ENCODE data around the gene SLC22A23. TPM values are rescaled to one million over a fixed set of nuclear protein-coding genes. Genes with fewer than 3 reads are reported as not detected.
"Not testable (repeated sequence)": the region's sequence is repeated elsewhere in the genome, so short reads cannot be mapped to it uniquely, and the experiment has no call there.

SLC22A23 gene
- total RNA-seq, 1 experiment from 2014 or later, result 5.7 TPM

DNA sequence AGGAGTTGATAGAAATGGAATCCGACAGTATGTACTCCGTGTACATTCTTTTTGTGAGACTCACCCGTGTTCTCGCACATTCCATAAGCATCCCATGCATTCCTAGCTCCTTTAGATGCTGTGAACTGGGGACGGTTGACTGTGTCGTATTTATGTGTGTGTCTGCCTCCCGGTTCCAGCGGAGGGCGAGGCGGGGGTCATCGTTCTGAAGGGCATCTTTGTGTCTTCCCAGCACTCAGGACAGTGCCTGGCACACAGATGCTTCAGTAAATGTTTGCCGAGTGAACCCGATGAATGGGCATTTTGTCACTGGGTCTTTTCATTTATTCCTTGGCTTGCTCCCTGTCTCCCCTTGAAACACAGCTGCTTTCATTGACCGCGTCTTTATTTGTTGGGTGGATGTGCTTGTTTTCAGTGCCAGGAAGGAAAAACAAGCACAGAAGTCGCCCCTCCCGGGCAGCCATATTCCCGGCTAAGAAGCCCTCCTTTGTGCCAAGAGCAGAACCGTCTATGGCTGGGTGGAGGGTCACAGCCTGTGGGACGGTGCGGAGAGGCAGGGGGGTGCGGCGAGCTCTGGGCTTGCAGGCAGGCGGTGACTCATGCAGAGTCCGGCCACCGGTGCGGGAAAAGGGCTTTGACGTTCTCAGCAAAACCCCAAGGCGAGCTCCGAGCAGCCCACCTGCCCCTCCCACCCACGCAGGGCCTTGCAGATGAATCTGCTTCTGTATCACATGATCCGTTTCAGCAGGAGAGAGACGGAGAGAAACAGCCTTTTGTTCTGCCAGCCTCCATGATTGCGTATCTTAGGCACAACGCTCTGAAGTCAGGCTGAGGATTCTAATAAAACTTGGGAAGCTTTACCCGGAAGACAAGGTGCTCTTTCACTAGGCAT lies 209.3 kb downstream of the SLC22A23 start:
- Histone ChIP-seq H3K4me2 (ENCODE audit: low read length) (peak overlapping the region; percentile 87), H3K4me3 (ENCODE audit: low read length) (peak overlapping the region; percentile 62), H3K36me3 (ENCODE audit: low read depth, low read length) (no peaks in the 10 kb centered on the region), H3K9ac (ENCODE audit: low read length) (peak overlapping the region; percentile 20), H2AFZ (ENCODE audit: low read length) (peak overlapping the region; percentile 89), H3K9me2 (replicated peaks; ENCODE audit: low read length) (no peaks in the 10 kb centered on the region), H3K79me2 (ENCODE audit: low read length) (no peaks in the 10 kb centered on the region), H3K27ac (ENCODE audit: low read length) (no peak overlapping the region), H4K20me1 (ENCODE audit: low read length) (no peaks in the 10 kb centered on the region), H3K27me3 (ENCODE audit: low read length) (no peaks in the 10 kb centered on the region), H3F3A (ENCODE audit: low read length, unreplicated experiment) (no peaks in the 10 kb centered on the region), H3K9me3 (ENCODE audit: low read length) (no peaks in the 10 kb centered on the region), H3K4me1 (ENCODE audit: insufficient read depth, low read length) (peaks cover 16% of the 10 kb centered on the region)
- TF ChIP-seq, protein P1, sequence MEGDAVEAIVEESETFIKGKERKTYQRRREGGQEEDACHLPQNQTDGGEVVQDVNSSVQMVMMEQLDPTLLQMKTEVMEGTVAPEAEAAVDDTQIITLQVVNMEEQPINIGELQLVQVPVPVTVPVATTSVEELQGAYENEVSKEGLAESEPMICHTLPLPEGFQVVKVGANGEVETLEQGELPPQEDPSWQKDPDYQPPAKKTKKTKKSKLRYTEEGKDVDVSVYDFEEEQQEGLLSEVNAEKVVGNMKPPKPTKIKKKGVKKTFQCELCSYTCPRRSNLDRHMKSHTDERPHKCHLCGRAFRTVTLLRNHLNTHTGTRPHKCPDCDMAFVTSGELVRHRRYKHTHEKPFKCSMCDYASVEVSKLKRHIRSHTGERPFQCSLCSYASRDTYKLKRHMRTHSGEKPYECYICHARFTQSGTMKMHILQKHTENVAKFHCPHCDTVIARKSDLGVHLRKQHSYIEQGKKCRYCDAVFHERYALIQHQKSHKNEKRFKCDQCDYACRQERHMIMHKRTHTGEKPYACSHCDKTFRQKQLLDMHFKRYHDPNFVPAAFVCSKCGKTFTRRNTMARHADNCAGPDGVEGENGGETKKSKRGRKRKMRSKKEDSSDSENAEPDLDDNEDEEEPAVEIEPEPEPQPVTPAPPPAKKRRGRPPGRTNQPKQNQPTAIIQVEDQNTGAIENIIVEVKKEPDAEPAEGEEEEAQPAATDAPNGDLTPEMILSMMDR (conservative IDR thresholded peaks at IDR 0.05; ENCODE audit: low read depth, low read length), result no peak
- no peak for TF ChIP-seq EZH2phosphoT487 (IDR thresholded peaks at IDR 0.05; ENCODE audit: borderline replicate concordance, low read length)
- TF ChIP-seq EZH2 (IDR thresholded peaks at IDR 0.05; ENCODE audit: low read length, unreplicated experiment), result no peak
- peak; percentile 53 for DNase-seq
- POLR2A ChIA-PET (ENCODE audit: unreplicated experiment), result no interaction called here
- ATAC-seq, result peak; percentile 52
- CTCF ChIA-PET, result no interaction called here
- intact Hi-C loops (cut with micrococcal nuclease), result no loop called here
- no TSS peak for BruUV-seq (replicated peaks)

DNA sequence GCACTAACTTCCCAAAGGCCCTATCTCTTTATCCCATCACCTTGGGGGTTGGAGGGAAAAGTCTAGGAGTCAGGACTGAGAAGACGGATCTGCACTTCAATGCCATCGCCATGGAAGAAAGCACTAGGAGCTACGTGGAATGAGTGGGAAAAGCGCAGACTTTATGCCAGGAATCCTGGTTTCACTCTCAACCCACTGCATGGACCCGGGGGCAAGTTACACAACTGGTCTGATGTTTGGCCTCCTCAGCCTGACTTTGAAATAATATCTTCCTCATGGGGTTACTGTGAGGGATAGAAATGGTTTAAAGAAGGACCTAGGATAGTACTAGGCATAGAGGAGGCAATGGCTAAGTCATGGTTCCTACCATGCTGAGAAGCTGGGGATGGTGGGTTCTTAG lies 211.6 kb downstream of the SLC22A23 start:
- CTCF ChIA-PET, result interaction anchor here (0.7 kb wide), 1 partner anchor 120 kb away, joined by 3 read pairs; no protein-coding TSS in a partner anchor
- no peak overlapping the region for H2AFZ ChIP-seq (ENCODE audit: low read length)
- POLR2A ChIA-PET (ENCODE audit: unreplicated experiment), result no interaction called here
- DNase-seq (no peak), ATAC-seq (no peak)
- H3F3A ChIP-seq (ENCODE audit: low read length, unreplicated experiment), result no peaks in the 10 kb centered on the region
- no peak overlapping the region for H3K4me2 ChIP-seq (ENCODE audit: low read length)
- intact Hi-C loops (cut with micrococcal nuclease), result no loop called here
- TF ChIP-seq EZH2 (IDR thresholded peaks at IDR 0.05; ENCODE audit: low read length, unreplicated experiment) (no peak), EZH2phosphoT487 (IDR thresholded peaks at IDR 0.05; ENCODE audit: borderline replicate concordance, low read length) (no peak)
- TF ChIP-seq, protein P1 (conservative IDR thresholded peaks at IDR 0.05; ENCODE audit: low read depth, low read length), result no peak
- no peak overlapping the region for H3K9ac ChIP-seq (ENCODE audit: low read length)
- no peaks in the 10 kb centered on the region for H3K79me2 ChIP-seq (ENCODE audit: low read length)
- no peaks in the 10 kb centered on the region for H3K36me3 ChIP-seq (ENCODE audit: low read depth, low read length)
- no peaks in the 10 kb centered on the region for H3K9me3 ChIP-seq (ENCODE audit: low read length)
- no peak overlapping the region for H3K4me3 ChIP-seq (ENCODE audit: low read length)
- H3K9me2 ChIP-seq (replicated peaks; ENCODE audit: low read length), result no peaks in the 10 kb centered on the region
- H4K20me1 ChIP-seq (ENCODE audit: low read length), result no peaks in the 10 kb centered on the region
- H3K27me3 ChIP-seq (ENCODE audit: low read length), result no peaks in the 10 kb centered on the region
- no TSS peak for BruUV-seq (replicated peaks)
- peaks cover 14% of the 10 kb centered on the region for H3K4me1 ChIP-seq (ENCODE audit: insufficient read depth, low read length)
- H3K27ac ChIP-seq (ENCODE audit: low read length), result no peak overlapping the region

DNA sequence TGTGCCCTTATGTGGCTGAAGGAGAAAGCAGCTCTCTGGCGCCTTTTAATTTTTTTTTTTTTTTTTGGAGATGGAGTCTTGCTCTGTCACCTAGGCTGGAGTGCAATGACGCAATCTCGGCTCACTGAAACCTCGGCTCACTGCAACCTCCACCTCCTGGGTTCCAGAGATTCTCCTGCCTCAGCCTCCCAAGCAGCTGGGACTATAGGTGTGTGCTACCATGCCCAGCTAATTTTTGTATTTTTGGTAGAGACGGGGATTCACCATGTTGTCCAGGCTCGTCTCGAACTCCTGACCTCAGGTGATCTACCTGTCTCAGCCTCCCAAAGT lies 212.1 kb downstream of the SLC22A23 start:
- BruUV-seq (replicated peaks); H3K9me3 ChIP-seq (ENCODE audit: low read length); H3F3A ChIP-seq (ENCODE audit: low read length, unreplicated experiment); POLR2A ChIA-PET (ENCODE audit: unreplicated experiment); H3K79me2 ChIP-seq (ENCODE audit: low read length); DNase-seq; H3K9ac ChIP-seq (ENCODE audit: low read length); H3K27me3 ChIP-seq (ENCODE audit: low read length); H3K27ac ChIP-seq (ENCODE audit: low read length); H3K4me3 ChIP-seq (ENCODE audit: low read length); intact Hi-C loops (cut with micrococcal nuclease); H3K9me2 ChIP-seq (replicated peaks; ENCODE audit: low read length); H3K4me2 ChIP-seq (ENCODE audit: low read length); H2AFZ ChIP-seq (ENCODE audit: low read length); H4K20me1 ChIP-seq (ENCODE audit: low read length); ATAC-seq; H3K36me3 ChIP-seq (ENCODE audit: low read depth, low read length): not testable (repeated sequence)
- H3K4me1 ChIP-seq (ENCODE audit: insufficient read depth, low read length), result peaks cover 14% of the 10 kb centered on the region
- CTCF ChIA-PET, result interaction anchor here (0.7 kb wide), 1 partner anchor 119 kb away, joined by 3 read pairs; no protein-coding TSS in a partner anchor

All from PC-3 (cell line).